ENCODE data around the gene IQCB1.
"Not testable (repeated sequence)": the region's sequence is repeated elsewhere in the genome, so short reads cannot be mapped to it uniquely, and the experiment has no call there.

The IQCB1 gene

GRCh38 chr3:121834671-121835464 is at the start of gene IQCB1, which contains the start of gene EAF2:
TSS of gene IQCB1 (minus strand) at chr3:121835060. CDS start at chr3:121828960, 6,100 bp downstream.
TSS of gene EAF2 (plus strand) at chr3:121835209. CDS start at chr3:121835286, 77 bp downstream.
- DNase-seq (ENCODE audit: low spot score): peak; percentile 99

- peak; percentile 32 for DNase-seq (ENCODE audit: low spot score)
Measured at GRCh38 chr3:121883507-121883906, 48.6 kb upstream of the IQCB1 start.

- DNase-seq (ENCODE audit: low spot score): no peak
Measured at GRCh38 chr3:121878411-121878810, 43.6 kb upstream of the IQCB1 start.

- DNase-seq (ENCODE audit: low spot score): no peak
Measured at GRCh38 chr3:121871430-121871829, 36.6 kb upstream of the IQCB1 start.

GRCh38 chr3:121870717-121871116 is 35.9 kb upstream of the IQCB1 start:
- DNase-seq (ENCODE audit: low spot score): no peak

GRCh38 chr3:121869736-121870135 is 34.9 kb upstream of the IQCB1 start:
- DNase-seq (ENCODE audit: low spot score): no peak

GRCh38 chr3:121863801-121864200 is 28.9 kb upstream of the IQCB1 start:
- DNase-seq (ENCODE audit: low spot score): no peak

GRCh38 chr3:121863247-121863646 is 28.4 kb upstream of the IQCB1 start:
- DNase-seq (ENCODE audit: low spot score): not testable (repeated sequence)

- not testable (repeated sequence) for DNase-seq (ENCODE audit: low spot score)
Measured at GRCh38 chr3:121857778-121858177, 22.9 kb upstream of the IQCB1 start.

GRCh38 chr3:121855555-121855954 is 20.7 kb upstream of the IQCB1 start:
- DNase-seq (ENCODE audit: low spot score): no peak

- DNase-seq (ENCODE audit: low spot score): no peak
Measured at GRCh38 chr3:121852256-121852655, 17.4 kb upstream of the IQCB1 start.

- DNase-seq (ENCODE audit: low spot score): no peak
Measured at GRCh38 chr3:121844892-121845291, 10.0 kb upstream of the IQCB1 start.

GRCh38 chr3:121839962-121840361 is 5.1 kb upstream of the IQCB1 start:
- DNase-seq (ENCODE audit: low spot score): no peak

GRCh38 chr3:121836481-121836880 is 1.6 kb upstream of the IQCB1 start:
- DNase-seq (ENCODE audit: low spot score): no peak

GRCh38 chr3:121836064-121836463 is 1.2 kb upstream of the IQCB1 start:
- DNase-seq (ENCODE audit: low spot score): no peak

GRCh38 chr3:121835465-121835801 is 573 bp upstream of the IQCB1 start:
- peak; percentile 13 for DNase-seq (ENCODE audit: low spot score)

- peak; percentile 39 for DNase-seq (ENCODE audit: low spot score)
Measured at GRCh38 chr3:121834157-121834670, 646 bp downstream of the IQCB1 start.

- no peak for DNase-seq (ENCODE audit: low spot score)
Measured at GRCh38 chr3:121822973-121823372, 11.9 kb downstream of the IQCB1 start.

GRCh38 chr3:121821421-121822199 is 13.2 kb downstream of the IQCB1 start:
- no peak for DNase-seq (ENCODE audit: low spot score)

GRCh38 chr3:121819236-121819635 is 15.6 kb downstream of the IQCB1 start:
- DNase-seq (ENCODE audit: low spot score): no peak

GRCh38 chr3:121818578-121818977 is 16.3 kb downstream of the IQCB1 start:
- no peak for DNase-seq (ENCODE audit: low spot score)

- no peak for DNase-seq (ENCODE audit: low spot score)
Measured at GRCh38 chr3:121817753-121818152, 17.1 kb downstream of the IQCB1 start.

GRCh38 chr3:121809249-121809648 is 25.6 kb downstream of the IQCB1 start:
- DNase-seq (ENCODE audit: low spot score): no peak
